Cardiac fibroblast (primary cell): ENCODE data around the gene ZFYVE27.
A peak's percentile ranks its signal among the peaks of the same experiment; 100 is the strongest.

Source experiments
- DNase-seq, 2 donors: peaks; one replicate each; pipeline versions ENCODE4 v3.0.0 to v3.0.0-alpha.2; 2010; ENCODE audit warnings: low read depth in 2 of 2
- H3K4me3 ChIP-seq, 2 donors: replicated peaks in 1 of 2; 1 replicate in 1 of 2; 2 replicates in 1 of 2; pipeline ENCODE4 v1.5.1; 2011; ENCODE audit warnings: low read depth in 2 of 2, low read length in 2 of 2, mild to moderate bottlenecking in 2 of 2, moderate library complexity in 1 of 2
- TF ChIP-seq, protein P1 (sequence below): IDR thresholded peaks from one replicate; pipeline ENCODE4 v1.5.1; 2011; ENCODE audit warnings: low read depth, mild to moderate bottlenecking, low read length, inconsistent platforms

The ZFYVE27 gene

DNA sequence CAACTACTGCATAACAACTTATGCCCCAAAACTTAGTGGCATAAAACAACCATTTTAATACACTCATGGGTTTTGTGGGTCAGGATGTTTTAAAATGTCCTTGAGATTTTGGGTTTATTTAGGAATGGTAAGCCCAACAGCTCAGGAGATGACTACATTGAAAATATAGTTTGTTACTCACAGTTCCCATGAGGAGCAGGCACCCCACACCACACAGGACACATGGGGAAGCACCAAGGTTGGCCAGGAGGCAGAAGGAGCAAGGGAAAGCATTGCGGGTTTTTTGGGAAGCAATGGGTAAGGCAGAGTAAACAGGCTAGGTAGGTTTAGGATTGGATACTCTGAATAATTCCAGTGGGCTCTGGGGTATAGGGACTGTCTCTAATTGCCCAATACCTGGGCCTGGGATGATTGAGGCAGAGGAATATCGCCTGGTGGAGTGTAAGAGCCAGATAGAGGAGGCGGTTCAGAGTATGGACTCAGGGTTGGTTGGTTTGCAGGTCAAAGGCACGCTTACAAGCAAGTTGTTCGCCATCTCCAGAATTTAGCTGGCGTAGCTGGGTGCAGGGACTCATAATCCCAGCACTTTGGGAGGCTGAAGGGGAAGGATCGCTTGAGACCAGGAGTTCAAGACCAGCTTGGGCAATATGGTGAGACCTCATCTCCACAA lies 33.4 kb upstream of the ZFYVE27 start:
- no peak for DNase-seq
- no peak overlapping the region for H3K4me3 ChIP-seq
- TF ChIP-seq, protein P1, sequence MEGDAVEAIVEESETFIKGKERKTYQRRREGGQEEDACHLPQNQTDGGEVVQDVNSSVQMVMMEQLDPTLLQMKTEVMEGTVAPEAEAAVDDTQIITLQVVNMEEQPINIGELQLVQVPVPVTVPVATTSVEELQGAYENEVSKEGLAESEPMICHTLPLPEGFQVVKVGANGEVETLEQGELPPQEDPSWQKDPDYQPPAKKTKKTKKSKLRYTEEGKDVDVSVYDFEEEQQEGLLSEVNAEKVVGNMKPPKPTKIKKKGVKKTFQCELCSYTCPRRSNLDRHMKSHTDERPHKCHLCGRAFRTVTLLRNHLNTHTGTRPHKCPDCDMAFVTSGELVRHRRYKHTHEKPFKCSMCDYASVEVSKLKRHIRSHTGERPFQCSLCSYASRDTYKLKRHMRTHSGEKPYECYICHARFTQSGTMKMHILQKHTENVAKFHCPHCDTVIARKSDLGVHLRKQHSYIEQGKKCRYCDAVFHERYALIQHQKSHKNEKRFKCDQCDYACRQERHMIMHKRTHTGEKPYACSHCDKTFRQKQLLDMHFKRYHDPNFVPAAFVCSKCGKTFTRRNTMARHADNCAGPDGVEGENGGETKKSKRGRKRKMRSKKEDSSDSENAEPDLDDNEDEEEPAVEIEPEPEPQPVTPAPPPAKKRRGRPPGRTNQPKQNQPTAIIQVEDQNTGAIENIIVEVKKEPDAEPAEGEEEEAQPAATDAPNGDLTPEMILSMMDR = no peak

DNA sequence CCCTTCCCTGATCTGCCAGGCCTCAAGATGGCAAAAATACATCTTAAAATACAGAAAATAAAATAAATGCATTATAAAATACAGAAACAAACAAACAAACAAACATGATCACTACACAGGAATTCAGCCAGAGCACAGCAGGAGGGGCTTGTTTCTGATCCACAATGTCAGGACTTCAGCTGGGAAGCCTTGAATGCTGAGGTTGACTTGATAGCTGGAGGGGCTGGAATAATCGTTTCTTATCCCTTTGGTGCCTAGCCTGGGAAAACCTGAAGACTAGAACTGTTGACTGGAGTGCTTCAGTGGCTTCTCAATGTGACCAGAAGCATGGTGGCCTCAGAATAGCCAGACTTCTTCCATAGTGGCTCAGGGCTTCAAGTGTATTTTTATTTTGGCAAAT lies 32.6 kb upstream of the ZFYVE27 start:
- TF ChIP-seq, protein P1 = no peak
- no peak overlapping the region for H3K4me3 ChIP-seq
- DNase-seq = no peak

DNA sequence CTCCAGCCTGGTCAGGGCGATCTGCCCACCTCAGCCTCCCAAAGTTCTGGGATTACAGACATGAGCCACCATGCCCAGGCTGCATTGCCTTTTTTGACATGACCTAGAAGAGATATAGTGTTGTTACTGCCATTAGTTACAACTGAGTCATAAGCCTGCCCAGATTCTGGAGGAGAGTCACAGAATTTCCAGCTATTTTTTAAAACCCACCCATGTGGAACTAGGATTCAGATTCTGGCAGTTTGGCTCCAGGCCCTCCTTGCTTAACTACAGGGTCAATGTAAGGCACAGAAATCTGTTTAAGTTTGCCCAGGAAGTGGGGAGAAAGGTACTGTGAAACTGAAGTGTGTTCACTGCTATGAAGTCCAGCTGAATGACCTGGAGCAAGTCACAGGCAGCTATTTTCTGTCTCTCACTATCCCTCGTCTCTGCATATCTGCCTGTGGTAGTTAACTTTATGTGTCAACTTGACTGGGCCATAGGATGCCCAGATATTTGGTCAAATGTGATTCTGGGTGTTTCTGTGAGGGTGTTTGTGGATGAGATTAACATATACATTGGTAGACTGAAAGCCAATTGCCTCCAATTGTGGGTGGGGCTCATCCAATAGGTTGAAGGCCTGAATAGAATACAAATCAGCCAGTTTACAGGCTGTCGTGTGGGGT lies 31.8 kb upstream of the ZFYVE27 start:
- DNase-seq = no peak
- TF ChIP-seq, protein P1 = no peak
- no peak overlapping the region for H3K4me3 ChIP-seq

DNA sequence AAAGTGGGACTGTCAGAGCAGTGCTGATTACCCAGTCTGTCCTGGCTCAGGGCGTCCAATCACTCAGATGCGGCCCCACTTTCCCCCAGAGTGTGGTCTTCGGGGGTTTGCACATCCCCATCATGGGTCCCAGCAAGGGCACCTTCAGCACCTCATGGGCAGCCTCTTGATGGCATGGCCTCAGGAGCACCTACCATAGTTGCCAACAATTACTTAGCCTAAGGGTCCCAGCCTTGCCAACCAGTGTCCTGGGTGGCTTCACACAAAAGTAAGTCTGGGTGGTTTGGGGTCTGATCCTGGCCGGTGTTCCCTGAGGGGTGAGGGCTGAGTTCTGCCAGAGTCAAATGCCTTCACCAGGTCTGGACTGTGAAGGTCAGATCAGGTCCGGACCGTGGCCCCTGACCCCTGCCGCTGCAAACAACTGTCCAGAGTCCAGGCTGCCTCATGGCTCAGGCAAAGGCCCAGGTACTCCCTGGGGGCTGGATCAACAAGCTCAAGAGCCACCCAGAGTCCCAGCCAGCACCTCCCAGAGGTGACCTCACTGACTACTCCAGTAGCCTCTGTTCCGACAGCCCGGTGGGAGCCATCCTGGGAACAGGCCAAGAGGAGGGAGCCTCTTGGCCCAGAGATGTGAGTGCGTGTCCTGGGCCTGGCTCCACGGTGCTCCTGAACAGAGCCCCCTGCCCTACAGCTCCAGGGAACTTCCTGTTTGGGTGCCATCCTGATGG lies 29.6 kb upstream of the ZFYVE27 start:
- TF ChIP-seq, protein P1 = no peak
- no peak for DNase-seq
- H3K4me3 ChIP-seq = no peak overlapping the region

DNA sequence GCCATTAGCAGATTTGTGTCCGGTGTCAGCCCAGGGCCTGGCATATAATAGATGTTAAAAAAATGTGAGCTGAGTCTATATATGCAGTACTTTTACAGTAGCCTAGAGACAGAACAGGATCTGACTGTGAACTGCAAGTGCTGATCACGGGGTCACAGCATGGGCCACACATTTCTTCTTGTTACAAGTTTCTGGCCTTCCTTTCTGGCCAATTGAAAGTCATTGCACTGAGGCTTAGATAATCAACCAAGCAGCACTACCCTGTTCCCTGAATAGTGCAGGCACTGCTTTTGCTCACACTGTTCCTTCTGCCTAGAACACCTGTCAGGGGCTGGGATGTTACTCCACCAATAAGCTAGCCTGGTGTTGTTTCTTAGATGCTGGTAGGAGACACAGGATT lies 28.8 kb upstream of the ZFYVE27 start:
- TF ChIP-seq, protein P1 = no peak
- no peak overlapping the region for H3K4me3 ChIP-seq

DNA sequence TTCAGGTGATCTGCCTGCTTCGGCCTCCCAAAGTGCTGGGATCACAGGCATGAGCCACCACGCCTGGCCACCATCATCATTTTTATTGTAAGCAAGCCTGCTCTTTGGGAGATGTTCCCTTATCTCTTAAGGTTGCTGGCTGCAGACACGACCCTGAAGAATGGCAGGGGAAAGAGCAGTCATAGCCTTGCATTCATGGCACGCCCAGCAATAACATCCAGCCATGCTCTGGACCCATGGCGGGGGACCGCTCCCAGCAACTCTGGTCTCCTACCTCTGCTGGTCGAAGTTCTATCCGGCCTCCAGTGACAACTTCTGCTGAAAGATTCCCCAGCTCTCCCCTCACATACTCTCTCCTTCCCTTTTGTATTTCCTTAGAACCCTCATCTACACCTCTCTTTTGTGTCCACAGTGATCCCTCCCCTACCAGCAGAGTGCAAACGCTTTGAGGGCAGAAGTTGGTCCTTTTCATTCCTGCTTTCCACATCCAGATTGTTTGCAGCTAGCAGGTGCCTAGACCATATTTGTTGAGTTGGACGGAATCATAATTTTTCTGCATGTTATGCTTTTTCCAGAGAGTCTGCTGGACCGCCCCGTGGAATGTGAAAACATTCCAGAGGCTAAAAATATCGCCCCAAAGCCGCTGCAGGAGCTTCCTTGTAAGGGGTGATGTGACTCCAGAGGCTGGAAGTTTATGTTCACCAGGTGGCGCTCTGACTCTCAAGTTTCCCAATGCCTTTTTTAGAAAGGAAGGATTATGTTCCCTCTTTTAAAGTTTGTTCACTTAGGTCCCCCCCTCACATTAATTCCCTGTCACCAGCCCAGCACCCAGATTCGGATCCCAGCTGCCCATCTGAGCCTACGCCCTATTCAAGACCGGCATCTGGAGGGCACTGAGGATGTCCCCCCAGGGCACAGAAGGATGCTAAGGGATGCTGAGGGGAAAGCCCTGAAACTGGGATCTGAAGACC lies 27.7 kb upstream of the ZFYVE27 start:
- DNase-seq = peak; percentile 88 to 92
- TF ChIP-seq, protein P1 = peak; percentile 76
- no peak overlapping the region for H3K4me3 ChIP-seq

More for the DNA sequence above, 28.8 kb upstream of the ZFYVE27 start:
- no peak for DNase-seq
